IPS-20b (cell line): ENCODE data around the gene ZNF160.
"Not testable (repeated sequence)": the region's sequence is repeated elsewhere in the genome, so short reads cannot be mapped to it uniquely, and the experiment has no call there.

ENCODE experiments used
- H3K27ac ChIP-seq: one replicate; pipeline ENCODE4 v1.5.1; 2013; ENCODE audit warnings: low read length
- H3K27me3 ChIP-seq: 2 replicates; pipeline ENCODE4 v1.6.1; 2013; ENCODE audit warnings: mild to moderate bottlenecking, low read length, inconsistent platforms; ENCODE audit not compliant: insufficient read depth
- H3K36me3 ChIP-seq: 2 replicates; pipeline ENCODE4 v1.6.1; 2013; ENCODE audit warnings: low read depth, mild to moderate bottlenecking, inconsistent platforms, low read length, moderate library complexity; ENCODE audit not compliant: insufficient read depth
- H3K4me1 ChIP-seq: 2 replicates; pipeline ENCODE4 v1.6.1; 2013; ENCODE audit warnings: mild to moderate bottlenecking, control low read depth, inconsistent platforms, low read length, moderate library complexity; ENCODE audit not compliant: insufficient read depth
- H3K4me3 ChIP-seq: 2 replicates; pipeline ENCODE4 v1.5.1; 2013; ENCODE audit warnings: mild to moderate bottlenecking, low read length, inconsistent platforms
- H3K9ac ChIP-seq: 2 replicates; pipeline ENCODE4 v1.6.1; 2013; ENCODE audit warnings: low read depth, mild to moderate bottlenecking, inconsistent platforms, low read length, moderate library complexity
- H3K9me3 ChIP-seq: 2 replicates; pipeline ENCODE4 v1.6.1; 2013; ENCODE audit warnings: mild to moderate bottlenecking, low read depth, low read length, inconsistent platforms; ENCODE audit not compliant: insufficient read depth

The ZNF160 gene

DNA sequence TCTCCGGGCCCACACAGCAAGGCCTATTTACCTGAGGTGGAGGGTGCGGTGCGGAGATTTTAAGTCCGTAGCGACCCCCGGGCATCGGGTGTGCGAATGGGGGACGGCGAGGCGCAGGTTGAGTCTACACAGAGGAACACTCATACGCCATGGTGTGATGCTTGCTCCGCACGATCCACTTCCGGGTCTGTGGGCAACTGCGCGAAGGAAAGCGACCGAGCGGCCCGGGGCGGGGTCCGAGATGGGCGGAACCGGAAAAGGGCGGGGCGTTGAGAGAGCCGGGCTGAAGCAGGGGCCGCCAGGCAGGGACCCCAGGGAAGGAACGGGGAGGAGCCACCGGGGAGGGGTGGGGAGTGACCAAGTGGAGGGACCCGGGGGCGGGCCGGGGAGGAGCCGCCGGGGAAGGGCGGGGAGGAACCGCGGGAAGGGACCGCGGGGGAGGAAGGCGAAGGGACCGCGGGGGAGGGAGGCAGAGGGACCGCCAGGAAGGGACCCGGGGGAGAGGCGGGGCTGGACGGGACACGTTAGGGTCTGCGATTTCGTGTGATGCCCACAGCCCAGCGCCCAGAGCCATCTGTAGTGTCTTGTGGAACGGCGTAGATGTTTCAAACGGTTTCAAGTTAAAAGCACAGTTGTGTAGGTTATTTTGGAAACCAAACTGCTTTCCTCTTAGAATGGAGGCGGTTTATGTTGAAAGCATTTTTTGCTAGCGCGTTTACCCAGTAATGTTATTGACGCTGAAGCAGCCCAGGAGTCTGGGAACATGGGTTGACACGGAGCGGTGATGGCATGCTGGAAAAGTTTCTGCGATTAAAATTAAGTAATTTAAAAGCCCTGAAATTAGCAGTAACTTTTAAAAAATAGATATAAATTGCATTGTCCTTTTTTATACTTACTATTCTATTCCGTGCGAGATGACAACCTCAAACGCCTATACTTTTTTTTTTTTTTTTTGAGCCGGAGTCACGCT lies at the start of gene ZNF160:
TSS of gene ZNF160 (minus strand) at position 189 of the 970 bp plus-strand sequence. CDS start 17,146 bp downstream, outside the sequence.
- Histone ChIP-seq H3K27ac (peak within 1 kb of the TSS; percentile 65), H3K9me3 (no peaks in the 10 kb centered on the region), H3K36me3 (peaks cover 14% of the 10 kb centered on the region), H3K4me3 (peak within 1 kb of the TSS; percentile 97), H3K27me3 (no peaks in the 10 kb centered on the region), H3K4me1 (peaks cover 7% of the 10 kb centered on the region), H3K9ac (peak within 1 kb of the TSS; percentile 93)

DNA sequence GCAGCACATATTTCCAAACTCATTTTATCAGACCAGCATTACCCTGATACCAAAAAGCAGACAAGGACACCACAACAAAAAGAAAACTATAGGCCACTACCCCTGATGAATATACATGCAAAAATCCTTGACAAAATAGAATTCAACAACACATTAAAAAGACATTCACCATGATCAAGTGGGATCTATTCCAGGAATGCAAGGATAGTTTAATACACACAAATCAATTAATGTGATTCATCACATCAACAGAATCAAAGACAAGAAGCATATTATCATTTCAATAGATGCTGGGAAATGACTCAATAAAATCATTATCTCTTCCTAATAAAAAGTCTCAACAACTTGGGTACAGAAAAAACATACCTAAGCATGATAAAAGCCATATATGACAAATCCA lies 44.4 kb upstream of the ZNF160 start:
- Histone ChIP-seq H3K27ac (no peak overlapping the region), H3K36me3 (peaks cover 69% of the 10 kb centered on the region), H3K9me3 (peaks cover 50% of the 10 kb centered on the region)

DNA sequence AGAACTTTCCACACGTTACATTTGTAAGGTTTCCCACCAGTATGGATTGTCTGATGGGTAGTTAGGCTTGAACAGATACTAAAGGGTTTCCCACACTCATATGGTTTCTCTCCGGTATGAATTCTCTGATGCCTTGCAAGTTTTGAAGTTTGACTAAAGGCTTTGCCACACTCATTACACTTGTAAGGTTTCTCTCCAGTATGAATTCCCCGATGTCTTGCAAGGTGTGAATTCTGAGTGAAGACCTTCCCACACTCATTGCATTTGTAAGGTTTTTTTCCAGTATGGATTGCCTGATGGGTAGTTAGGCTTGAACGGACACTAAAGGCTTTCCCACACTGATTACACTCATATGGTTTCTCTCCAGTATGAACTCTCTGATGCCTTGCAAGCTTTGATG lies 37.1 kb upstream of the ZNF160 start:
- Histone ChIP-seq H3K27me3 (no peaks in the 10 kb centered on the region), H3K4me3 (no peak overlapping the region), H3K27ac (no peak overlapping the region), H3K36me3 (peaks cover 56% of the 10 kb centered on the region), H3K9ac (no peak overlapping the region), H3K4me1 (no peaks in the 10 kb centered on the region), H3K9me3 (peaks cover 69% of the 10 kb centered on the region)

More for the DNA sequence above, 44.4 kb upstream of the ZNF160 start:
- Histone ChIP-seq H3K27me3 (no peaks in the 10 kb centered on the region), H3K4me3 (no peak overlapping the region), H3K4me1 (no peaks in the 10 kb centered on the region), H3K9ac (no peak overlapping the region)

DNA sequence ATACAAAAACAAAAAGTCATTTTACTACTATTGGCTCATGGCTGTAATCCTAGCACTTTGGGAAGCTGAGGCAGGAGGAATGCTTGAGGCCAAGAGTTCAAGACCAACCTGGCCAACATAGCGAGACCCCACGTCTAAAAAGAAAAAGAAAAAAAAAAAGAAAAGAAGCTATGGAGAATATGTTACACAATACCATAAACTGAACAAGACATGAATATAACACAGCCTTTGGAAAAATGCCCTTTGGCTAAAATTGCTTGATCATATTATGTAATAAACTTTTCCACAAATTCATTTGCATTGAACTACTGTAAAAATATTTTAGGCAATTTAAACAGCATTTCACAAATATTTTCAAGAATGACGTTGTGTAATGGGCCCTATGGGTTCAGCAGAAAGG lies 33.2 kb upstream of the ZNF160 start:
- Histone ChIP-seq H3K36me3 (peaks cover 24% of the 10 kb centered on the region), H3K27me3 (peaks cover 11% of the 10 kb centered on the region), H3K27ac (no peak overlapping the region), H3K9ac (no peak overlapping the region), H3K9me3 (peaks cover 39% of the 10 kb centered on the region), H3K4me3 (no peak overlapping the region), H3K4me1 (peaks cover 3% of the 10 kb centered on the region; the same call in 1 of the 2 replicates)

DNA sequence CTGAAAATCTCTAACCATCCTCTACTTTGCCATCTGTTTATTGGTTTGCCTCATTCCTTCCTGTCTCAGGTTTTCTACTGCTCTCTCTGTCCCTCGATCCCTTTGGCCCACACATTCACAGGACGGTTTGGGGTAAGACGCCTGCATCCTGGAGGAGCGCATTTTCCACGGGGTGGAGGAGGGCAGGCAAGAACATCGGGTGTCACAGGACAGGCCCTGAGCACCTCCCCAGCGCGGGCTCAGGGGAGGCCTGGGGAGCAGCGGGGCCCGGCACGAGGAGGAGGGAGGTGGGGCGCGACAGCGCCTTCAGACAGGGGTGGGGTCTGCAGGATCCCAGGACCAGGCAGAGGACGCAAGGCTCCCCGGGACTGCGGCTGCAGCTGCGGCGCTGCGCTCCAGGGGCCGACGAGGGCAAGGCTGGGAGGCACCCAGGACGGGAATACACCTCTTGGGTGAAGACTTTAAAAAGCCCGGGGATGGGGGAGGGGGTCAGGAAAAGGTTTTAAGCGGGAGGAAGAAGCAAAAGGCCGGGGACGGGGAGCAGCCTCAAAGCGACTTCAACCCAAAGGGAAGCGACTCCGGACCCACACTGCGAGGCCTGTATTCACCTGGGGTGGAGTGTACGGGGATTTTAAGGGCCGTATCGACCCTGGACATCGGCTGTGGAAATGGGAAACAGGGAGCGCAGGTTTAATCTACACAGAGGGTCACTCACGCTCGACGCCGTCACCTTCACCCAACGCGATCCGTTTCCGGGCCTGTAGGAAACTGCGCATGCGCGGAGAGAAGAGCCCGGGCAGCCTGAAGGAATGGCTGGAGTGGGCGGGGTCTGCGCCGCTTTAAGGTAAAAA lies 29.1 kb upstream of the ZNF160 start, which contains the start of gene ZNF415:
TSS of gene ZNF415 (minus strand) at position 770 of the 851 bp plus-strand sequence. CDS start 10,234 bp downstream, outside the sequence.
- Histone ChIP-seq H3K36me3 (no peaks in the 10 kb centered on the region), H3K4me1 (peaks cover 6% of the 10 kb centered on the region; the same call in 1 of the 2 replicates), H3K27ac (no peak within 1 kb of the TSS), H3K4me3 (peak within 1 kb of the TSS; percentile 79), H3K27me3 (peaks cover 13% of the 10 kb centered on the region), H3K9ac (peak within 1 kb of the TSS; percentile 67), H3K9me3 (peaks cover 1% of the 10 kb centered on the region; the same call in 1 of the 2 replicates)

DNA sequence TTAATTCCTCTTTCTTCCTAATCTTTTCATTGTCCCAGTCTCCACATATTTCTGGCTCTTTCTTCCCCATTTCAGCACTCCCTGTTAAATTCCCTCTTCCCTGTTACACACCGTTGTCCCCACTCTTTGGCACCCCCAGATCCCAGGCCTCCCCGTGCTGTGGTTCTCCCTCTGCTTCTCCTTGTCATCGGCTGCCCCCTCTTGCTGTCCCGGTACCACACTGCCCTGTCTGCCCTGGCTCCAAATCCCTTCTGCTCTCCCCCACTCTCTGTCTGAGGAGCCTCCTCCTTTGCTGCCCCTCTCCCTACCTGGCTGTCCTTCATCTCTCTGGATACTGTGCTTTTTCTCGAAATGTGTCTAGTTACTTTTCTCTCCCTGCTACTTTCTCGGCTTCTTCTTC lies 28.5 kb upstream of the ZNF160 start:
- Histone ChIP-seq H3K27me3 (peaks cover 13% of the 10 kb centered on the region), H3K4me3 (peak overlapping the region; percentile 79), H3K9ac (peak overlapping the region; percentile 67; the same call in 1 of the 2 replicates), H3K9me3 (no peaks in the 10 kb centered on the region), H3K36me3 (no peaks in the 10 kb centered on the region), H3K27ac (no peak overlapping the region), H3K4me1 (peaks cover 6% of the 10 kb centered on the region; the same call in 1 of the 2 replicates)

DNA sequence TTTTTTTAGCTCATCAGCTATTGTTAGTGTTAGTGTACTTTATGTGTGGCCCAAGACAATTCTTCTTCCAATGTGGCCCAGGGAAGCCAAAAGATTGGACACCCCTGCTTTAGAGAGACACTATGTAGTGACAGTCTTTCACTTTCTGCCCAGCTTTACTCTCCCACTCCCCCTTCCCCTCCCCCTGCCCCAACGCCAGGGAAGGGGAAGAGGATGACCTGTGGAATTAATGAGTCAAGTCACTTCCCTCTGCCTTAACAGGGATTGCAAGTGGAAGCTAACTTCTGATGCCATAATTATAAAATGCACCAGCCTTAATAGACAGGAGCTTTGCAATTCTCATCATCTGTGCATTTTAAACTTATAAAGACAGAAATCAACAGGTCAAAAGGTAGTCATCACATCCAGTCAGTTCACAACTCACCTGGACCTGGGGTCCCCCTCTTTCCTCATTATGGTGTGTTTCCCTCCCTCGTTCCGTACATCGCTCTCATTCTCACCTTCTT lies 27.9 kb upstream of the ZNF160 start:
- no peaks in the 10 kb centered on the region for H3K9me3 ChIP-seq
- H3K36me3 ChIP-seq, result no peaks in the 10 kb centered on the region
- H3K4me1 ChIP-seq, result peaks cover 6% of the 10 kb centered on the region; the same call in 1 of the 2 replicates
- H3K4me3 ChIP-seq, result 0 out of 2 replicates have a peak overlapping the region, but pooled peaks have one; percentile 79
- peaks cover 13% of the 10 kb centered on the region for H3K27me3 ChIP-seq
- no peak overlapping the region for H3K27ac ChIP-seq
- H3K9ac ChIP-seq, result no peak overlapping the region

DNA sequence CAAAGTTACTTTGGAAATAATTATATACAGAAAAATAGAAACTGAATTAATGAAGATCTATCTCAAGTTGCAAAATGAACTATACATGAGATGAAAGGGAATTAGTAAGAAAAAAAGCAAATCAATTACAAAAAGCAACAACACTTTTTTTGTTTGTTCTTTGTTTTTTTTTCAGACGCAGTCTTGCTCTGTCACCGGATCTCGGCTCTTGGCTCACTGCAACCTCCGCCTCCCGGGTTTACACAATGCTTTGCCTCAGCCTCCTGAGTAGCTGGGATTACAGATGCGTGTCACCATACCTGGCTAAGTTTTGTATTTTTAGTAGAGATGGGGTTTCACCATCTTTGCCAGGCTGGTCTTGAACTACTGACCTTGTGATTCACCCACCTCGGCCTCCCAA lies 27.3 kb upstream of the ZNF160 start:
- Histone ChIP-seq H3K27ac (no peak overlapping the region), H3K9me3 (no peaks in the 10 kb centered on the region), H3K36me3 (no peaks in the 10 kb centered on the region), H3K27me3 (peaks cover 13% of the 10 kb centered on the region), H3K4me3 (no peak overlapping the region), H3K9ac (no peak overlapping the region), H3K4me1 (peaks cover 6% of the 10 kb centered on the region; the same call in 1 of the 2 replicates)

DNA sequence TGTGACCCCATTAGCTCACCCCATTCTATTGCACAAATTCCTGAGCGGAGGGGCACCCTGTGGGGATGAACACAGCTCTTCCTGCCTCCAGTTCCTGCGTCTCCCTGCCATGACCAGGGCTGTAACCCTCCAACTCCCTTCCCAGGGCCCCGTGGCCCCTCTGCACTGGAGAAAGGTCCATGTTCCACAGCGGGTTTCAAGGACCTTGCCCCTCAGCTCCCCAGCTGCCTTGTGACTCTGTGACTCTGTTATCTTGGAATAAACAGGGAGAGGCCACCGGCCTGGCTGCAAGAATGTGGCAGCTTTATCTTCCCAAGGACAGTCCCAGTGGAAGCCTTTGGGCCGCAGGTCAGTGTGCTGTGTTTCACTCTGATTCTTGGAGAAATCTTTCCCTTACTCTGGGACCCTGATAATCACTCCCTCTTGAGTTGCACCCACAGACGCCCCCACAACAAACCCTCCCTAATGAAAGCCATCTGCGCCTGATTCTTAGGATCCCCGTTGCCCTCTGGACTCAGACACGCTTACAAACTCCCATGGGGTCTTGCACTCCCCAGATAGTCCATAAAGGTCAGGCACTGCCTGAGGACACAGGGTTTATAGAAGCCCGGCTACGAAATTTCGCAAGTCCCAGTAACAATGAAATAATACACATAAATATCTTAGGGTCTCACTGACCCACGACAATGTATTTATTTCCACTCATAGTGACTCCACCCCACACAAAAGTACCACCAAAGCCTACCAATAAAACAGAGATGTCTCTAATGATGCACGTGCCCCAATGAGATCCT lies 23.7 kb upstream of the ZNF160 start:
- not testable (repeated sequence) for H3K4me1 ChIP-seq, H3K9me3 ChIP-seq, H3K27ac ChIP-seq, H3K9ac ChIP-seq, H3K27me3 ChIP-seq, H3K4me3 ChIP-seq, H3K36me3 ChIP-seq

DNA sequence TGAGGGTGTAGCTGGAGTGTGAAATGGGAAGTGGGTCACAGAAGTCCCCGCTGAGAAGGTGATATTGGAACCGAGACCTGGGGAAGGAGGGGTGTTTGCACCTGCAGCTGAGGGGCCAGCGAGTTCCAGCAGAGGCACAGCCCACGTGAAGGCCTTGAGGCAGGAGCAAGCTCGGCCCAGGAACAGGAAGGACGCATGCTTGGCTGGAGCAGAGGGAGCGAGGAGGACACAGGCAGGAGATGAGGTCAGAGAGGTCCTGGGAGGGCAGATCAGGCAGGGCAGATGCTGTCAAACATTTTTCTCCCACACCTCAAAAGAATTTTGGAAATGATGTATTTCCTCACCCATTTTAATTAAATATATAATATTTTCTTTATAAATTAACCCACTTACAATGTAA lies 20.2 kb upstream of the ZNF160 start:
- Histone ChIP-seq H3K9me3 (no peaks in the 10 kb centered on the region), H3K36me3 (0 out of 2 replicates have a peak, but pooled peaks cover 5% of the 10 kb centered on the region), H3K4me3 (no peak overlapping the region), H3K9ac (no peak overlapping the region), H3K4me1 (no peaks in the 10 kb centered on the region), H3K27me3 (no peaks in the 10 kb centered on the region), H3K27ac (no peak overlapping the region)
